Hematopoietic multipotent progenitor cell treated with erythropoietin and hydrocortisone succinate and interleukin-3 and kit ligand, for 6 days (in vitro differentiated cells): ENCODE measurements around the gene SPEF2.

Experiments
- DNase-seq: peaks from one replicate; pipeline ENCODE4 v3.0.0-alpha.2; 2015

SPEF2 gene

GRCh38 chr5:35857606-35858205 is 240.0 kb downstream of the SPEF2 start:
- no peak for DNase-seq

DNA sequence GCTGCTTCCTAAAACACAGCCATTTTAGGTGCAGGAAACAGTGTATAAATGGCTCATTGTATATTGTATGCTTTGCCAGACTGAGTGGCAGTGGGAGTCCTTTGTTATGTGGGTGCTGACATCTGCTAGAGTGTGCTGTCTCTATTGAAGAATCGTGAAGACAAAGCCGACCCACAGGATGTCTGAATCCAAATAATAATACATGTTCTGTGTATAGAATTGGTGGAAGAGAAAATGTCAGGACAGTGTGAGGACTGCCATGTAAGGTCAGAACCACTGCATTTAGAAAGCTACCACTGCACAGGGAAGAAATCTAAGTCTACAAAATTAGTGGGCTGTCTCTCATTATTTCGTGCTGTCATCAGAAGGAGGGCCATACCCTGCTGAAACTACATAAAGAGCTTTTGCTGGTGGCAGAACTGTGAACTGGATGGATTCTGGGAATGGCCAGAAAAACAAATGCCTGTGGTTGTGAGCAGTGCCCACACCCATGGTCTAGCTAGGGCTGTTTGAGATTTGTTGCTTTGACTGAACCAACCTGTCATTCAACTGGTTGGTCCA is 241.5 kb downstream of the SPEF2 start:
- DNase-seq, result no peak

- DNase-seq, result no peak
Measured at GRCh38 chr5:35860686-35861085, 243.0 kb downstream of the SPEF2 start.

GRCh38 chr5:35861718-35862117 is 244.1 kb downstream of the SPEF2 start:
- DNase-seq, result no peak

GRCh38 chr5:35862126-35862525 is 244.5 kb downstream of the SPEF2 start:
- DNase-seq, result no peak

DNA sequence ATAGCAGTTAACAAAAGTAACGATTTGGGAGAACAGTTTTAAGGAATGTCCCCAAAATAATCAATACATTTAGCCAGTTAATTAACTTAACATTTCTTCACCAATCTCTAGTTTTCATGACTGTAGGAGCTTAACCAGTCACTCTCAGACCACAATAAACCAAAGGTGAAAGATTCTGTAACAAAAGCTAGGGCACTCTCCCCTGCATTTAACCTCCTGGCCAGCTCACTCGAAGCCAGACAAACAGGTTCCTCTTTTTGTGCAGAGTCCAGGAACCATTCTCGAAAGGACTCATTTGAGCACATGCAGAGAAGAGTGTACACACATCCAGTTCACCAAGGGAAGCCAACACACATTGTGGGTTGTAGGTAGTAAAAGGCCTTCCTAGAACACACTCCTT is 245.5 kb downstream of the SPEF2 start:
- peak; percentile 30 for DNase-seq
